SIG-M5 treated with dmso at 0.1 percent for 504 hours (cell line): ENCODE measurements around the gene PPM1D.
"Not testable (repeated sequence)": the region's sequence is repeated elsewhere in the genome, so short reads cannot be mapped to it uniquely, and the experiment has no call there.

Experiments
- DNase-seq: peaks from one replicate; lab custom pipeline; 2025; ENCODE audit not compliant: unreplicated experiment; lab: John Stamatoyannopoulos, UW

Gene PPM1D

DNA sequence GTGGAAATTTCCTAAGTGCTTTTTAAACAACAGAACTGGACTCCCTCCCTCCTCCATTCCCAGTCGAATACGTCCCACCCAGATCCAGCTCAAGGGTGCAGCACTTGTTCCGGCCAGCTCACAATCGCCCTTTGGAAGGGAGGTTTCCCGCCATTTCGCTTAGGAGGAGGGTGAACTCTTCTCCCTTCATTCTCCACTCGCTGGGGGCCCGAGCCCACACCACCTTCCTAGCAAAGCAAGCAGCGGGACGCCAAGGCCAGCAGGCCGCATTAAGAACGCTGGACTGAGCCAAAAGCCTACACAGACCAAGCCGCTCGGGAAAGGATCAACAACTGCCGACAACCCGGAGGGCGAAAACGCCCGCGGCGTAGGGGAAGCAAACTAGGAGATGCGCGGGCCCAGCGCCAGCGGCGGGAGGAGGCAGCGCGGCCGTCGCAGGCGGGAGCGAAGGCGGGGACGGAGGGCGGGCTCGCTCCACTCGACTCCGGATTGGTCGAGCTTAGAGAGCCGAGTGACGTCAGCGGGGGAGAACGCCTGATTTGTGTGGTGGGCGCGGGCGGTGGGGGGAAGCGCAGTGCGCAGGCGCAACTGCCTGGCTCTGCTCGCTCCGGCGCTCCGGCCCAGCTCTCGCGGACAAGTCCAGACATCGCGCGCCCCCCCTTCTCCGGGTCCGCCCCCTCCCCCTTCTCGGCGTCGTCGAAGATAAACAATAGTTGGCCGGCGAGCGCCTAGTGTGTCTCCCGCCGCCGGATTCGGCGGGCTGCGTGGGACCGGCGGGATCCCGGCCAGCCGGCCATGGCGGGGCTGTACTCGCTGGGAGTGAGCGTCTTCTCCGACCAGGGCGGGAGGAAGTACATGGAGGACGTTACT, at the start of gene PPM1D:
PPM1D (plus strand) TSS at position 574 of the 870 bp plus-strand sequence; CDS start at position 796, 222 bp downstream.
- DNase-seq = peak; percentile 100

DNA sequence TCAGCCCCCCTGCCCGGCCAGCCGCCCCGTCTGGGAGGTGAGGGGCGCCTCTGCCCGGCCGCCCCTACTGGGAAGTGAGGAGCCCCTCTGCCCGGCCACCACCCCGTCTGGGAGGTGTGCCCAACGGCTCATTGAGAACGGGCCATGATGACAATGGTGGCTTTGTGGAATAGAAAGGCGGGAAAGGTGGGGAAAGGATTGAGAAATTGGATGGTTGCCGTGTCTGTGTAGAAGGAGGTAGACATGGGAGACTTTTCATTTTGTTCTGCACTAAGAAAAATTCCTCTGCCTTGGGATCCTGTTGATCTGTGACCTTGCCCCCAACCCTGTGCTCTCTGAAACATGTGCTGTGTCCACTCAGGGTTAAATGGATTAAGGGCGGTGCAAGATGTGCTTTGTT, 47.7 kb upstream of the PPM1D start:
- DNase-seq = not testable (repeated sequence)

DNA sequence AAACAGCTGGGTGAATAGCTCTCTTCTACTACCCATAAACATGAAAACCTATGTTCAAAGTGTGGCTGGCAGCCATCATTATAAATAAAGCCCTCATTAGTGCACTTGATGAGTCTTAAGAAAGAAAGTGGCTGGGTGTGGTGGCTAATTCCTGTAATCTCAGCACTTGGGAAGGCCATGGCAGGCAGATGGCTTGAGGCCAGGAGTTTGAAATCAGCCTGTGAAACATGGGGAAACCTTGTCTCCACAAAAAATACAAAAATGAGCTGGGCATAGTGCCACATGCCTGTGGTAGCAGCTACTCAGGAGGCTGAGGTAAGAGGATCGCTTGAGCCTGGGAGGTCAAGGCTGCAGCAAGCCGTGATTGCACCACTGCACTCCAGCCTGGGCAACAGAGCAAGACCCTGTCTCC, 45.6 kb upstream of the PPM1D start:
- DNase-seq = no peak

DNA sequence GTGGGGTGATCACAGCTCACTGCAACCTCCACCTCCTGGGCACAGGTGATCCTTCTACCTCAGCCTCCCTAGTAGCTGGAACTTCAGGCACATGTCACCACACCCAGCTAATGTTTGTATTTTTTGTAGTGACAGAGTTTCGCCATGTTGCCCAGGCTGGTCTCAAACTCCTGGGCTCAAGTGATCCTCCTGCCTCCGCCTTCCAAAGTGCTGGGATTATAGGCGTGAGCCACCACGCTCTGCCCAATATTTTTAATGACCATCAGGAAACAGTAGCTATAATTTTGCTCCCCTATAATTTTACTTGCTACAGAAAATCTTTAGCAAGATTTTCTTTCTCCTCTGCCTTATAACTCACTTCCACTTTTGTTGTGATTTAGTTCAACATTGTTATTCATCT, 44.2 kb upstream of the PPM1D start:
- DNase-seq = no peak

DNA sequence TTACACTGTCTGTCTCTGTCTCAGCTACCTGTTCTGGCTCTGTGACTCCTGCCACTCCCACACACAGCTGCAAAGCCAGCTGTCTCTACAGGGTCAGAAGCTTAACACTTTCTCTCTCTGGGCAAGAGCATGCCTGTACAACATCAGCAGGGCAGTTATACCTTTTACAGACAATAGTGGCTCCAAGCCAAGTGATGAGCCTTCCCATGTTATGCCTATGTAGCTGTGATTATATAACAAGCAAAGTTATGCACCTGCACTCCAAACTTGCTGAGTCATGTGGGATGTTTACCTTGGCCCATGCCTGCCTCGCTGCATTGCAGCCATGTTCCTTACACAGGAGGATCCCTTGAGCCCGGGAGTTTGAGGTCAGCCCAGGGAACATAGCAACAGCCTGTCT, 42.2 kb upstream of the PPM1D start:
- DNase-seq = no peak

DNA sequence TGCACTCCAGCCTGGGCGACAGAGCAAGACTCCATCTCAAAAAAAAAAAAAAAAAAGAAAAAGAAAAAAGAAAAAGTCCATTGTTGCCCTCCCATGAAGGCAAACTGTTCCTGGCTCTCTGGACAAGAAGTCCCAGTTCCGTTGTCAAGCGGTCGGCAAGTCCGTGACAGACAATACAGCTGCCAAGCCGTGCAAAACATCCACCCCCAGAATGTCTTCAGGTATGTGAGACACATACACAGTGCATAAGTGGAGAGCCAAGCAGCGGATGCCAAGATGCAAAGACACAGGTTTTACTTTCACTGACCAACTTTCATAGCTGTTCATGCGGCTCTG, 40.4 kb upstream of the PPM1D start:
- DNase-seq = no peak

DNA sequence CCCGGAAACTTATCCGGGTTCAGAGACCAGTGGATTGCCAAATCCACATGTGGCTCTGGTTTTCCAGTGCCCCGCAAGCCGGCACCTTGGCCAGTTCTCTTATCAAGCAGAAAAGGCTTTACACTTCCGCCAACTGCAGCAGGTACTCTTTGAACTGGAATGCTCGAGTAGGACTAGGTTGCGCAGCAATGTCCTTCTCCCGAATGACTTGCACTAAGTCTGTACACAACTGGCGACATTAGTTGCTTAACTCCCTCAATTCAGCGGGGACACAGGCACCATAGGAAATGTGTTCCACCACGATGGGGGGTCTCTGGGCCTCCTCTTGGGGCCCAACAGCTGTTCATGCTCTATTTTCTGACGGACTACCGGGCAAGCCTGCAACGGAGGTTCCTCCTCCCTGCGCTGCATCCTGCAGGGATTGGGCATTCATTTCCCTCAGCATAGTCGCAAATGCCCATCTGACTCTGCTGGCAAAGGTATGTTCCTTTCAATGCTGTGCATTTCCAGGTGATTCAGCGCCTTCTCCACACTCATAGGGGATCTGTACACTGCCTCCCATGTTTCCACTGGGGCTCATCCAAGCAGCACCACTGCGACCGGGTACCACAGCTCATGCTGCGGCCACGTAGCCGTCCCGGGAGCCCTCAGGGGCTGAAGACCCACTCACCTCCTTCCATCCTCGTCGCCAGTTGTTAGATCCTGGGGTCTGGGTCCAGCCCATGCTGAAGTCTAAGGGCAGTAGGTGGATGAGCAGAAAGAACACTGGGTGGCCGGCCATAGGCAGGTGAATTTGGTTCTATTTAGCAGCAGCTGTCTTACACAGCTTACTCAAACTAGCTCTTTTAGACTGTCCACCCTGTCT, 39.8 kb upstream of the PPM1D start:
- no peak for DNase-seq

DNA sequence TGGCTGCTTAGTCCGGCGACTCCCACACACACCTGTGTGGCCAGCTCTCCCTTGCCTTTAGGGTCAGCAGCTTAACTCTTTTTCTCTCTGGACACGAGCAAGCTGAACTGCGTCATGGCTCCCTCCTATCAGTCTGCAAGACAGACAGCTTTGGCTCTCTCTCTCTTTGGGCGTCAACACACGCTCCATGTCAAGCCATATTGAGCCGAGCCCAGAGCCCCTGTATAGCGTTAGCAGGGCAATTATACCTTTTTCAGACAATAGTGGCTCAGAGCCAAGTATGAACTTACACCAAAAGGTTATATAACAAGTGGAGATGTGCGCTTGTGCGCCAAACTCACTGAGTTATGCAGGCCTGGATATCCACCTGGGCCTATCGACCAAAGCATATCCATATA, 39.1 kb upstream of the PPM1D start:
- no peak for DNase-seq

DNA sequence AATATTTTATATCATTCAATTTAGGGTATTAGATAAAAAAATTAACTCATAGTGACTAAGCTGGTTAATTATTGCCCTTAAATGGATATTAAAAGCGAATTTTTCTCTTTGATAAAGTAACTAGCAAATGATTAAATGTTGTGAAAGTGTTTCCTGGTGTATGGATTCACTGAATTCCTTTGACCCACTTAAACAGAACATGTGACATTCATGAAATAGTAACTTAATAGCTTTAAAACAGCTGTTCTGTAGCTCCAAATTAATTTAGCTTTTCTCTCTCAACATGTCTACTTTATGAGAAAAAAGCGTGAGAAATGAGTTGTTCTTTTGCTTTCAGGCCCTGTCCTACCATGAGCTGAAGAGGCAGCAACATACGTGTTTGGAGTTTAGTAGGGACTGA, 37.6 kb upstream of the PPM1D start:
- no peak for DNase-seq

DNA sequence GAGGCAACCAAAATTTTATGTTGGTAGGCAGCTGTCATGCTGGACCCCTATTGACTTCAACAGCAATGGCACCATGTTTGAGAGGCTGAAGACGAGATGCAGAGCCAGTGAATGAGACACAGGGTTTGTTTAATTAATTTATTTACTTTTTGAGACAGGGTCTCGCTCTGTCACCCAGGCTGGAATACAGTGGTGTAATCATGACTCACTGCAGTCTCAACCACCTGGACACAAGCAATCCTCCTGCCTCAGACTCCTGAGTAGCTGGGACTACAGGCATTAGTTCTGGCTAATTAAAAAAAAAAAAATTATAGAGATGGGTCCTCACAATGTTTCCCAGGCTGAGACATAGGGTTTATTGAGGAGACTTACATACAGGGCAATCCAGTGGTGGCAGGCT, 36.2 kb upstream of the PPM1D start:
- no peak for DNase-seq

DNA sequence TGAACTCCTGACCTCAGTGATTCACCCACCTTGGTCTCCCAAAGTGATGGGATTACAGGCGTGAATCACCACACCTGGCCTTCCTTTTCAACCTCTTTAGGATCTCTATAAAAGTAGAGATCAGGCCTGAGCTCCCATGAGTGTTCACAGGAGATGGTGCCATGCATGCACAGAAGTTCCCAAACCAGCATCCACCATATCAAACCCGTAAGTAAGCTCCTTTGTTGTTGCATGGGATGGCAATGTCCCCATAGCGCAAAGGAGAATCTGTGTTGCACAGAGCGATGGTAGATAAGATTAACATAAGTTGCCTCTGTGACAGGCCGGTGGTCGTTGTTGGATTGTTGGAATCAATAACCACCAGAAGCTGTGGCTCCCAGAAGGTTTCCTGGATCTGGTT, 34.8 kb upstream of the PPM1D start:
- no peak for DNase-seq

DNA sequence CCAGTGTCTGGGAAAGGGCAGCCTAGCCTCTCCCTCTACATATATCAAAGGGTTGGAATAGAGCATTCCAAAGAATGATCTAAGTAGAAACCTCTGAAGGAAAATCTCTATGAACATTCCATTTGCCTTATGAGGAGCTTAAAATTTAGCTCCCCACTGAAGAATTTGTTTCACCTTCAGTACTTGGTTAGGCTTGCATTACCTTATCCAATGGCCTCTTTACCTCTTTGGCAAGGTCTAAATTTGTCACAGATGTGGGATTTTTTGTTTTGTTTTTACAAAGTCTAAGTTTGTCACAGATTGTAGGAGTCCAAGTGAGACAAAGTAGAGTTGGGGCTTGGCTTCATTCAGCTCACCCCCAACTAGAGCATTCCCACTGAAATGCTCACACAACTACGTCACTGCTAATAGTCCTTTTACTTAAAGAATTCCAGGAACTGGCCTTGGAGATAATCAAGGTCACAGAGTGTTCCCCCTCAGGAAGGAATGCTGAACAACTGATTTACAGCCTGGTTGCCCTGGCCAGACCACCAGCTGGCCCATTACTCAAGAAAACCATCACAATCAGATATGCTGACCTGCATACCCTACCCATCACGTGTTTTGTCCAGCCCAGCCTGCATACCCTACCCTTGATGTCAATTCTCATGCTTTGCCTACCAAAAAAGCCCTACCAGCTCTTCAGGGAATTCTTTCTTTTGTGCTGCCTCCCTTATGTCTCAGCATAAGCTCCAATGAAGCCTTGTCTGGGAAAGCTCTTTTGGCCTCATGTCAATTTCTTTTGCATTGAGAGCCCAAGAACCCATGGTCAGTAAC, 26.5 kb upstream of the PPM1D start:
- DNase-seq = no peak

DNA sequence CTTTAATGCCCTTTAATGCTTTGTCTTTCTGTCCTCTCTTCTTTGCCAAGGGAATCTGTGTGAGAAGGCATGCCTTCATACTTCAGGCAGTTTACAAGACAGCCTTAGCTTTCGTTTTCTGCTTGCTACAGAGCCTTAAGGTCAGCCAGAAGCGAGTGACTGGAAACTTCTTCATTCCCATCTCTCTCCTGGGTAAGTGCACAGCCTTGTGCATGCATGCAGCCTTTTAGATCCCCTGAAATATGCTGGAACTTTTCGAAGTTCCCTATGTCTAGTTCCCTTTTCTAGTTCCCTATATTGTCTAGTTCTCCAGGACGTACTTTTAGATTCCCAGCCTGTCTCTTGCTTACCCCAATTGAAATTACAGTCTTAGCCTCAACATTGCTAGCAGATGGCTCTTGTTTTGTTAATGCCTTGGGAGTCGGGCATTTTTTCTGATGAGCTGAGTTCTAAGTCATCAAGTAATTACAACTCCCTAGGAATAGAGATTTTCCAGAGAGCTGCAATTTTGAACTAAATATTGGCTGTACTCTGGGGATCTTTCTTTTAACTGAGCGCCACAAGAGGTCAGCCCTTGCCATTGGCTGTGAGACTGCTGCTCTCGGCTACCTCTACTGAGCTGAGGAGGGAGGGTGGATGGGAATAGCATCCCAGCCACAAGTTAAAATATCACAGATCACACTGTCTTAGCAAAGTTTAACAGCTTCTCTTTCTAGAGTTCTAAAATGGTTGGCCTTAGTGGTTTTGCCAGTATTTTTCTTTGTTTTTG, 22.7 kb upstream of the PPM1D start:
- DNase-seq = peak; percentile 75

DNA sequence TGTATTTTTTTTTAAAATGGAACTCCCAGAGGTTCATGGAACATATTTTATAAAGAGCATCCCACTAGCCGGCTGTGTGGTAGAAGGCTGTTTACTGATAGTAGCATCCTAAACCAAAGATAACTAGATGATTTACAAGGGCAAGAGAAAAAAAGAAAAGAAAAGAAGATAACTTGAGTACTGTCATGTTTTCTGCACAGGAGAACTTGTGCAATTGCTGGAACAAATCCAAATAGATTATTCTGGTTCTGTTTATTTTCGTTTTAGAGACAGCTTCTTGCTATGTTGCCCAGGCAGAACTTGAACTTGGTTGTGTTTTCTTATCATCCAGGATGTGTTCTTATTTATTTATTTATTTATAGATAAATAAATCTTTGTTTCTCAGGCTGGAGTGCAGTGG, 20.9 kb upstream of the PPM1D start:
- DNase-seq = no peak

DNA sequence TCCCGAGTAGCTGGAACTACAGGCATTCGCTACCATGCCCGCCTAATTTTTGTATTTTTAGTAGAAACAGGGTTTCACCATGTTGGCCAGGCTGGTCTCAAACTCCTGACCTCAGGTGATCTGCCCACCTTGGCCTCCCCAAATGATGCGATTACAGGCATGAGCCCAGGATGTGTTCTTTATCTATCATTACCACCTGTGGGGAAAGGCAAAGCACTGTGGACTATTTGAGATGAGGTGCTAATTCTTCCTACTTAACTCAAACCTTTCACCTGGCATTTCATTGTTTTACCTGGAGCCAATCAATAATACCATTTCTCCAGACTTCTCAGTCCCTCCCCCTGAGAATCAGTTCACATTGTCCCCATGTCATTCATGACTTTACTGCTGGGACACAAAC, 20.4 kb upstream of the PPM1D start:
- DNase-seq = no peak

DNA sequence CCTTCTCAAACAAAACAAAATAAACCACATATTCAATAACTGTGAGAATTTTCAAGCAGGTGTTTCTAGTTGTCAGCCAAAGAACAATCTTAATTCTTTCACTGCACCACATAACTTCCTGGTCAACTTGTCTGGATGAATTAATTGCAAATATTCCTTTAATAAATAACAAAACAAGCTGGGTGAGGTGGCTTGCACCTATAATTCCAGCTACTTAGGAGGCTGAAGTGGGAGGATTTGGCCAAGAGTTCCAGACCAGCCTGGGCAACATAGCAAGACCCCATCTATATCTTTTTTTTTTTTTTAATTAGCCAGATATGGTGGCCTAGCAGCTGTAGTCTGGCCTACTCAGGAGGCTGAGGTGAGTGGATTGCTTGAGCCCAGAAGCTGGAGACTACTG, 17.0 kb upstream of the PPM1D start:
- no peak for DNase-seq

DNA sequence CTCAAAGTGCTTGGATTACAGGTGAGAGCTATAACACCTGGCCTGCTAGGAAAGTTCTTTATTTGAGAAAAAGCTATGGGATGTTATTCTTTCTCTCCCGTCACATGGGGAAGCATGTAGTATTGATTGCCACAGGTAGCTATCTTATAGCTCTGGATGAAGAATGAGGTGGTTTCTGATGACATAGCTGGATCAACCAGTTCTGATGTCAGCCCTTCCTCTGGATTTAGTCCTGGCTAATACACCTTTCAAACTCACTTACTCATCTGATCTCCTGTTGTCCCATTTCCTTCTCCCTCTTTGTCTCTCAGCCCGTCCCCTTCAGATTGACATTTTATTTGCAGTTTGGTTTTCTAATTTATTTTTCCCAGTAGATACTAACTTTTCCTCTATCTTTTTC, 14.1 kb upstream of the PPM1D start:
- no peak for DNase-seq

DNA sequence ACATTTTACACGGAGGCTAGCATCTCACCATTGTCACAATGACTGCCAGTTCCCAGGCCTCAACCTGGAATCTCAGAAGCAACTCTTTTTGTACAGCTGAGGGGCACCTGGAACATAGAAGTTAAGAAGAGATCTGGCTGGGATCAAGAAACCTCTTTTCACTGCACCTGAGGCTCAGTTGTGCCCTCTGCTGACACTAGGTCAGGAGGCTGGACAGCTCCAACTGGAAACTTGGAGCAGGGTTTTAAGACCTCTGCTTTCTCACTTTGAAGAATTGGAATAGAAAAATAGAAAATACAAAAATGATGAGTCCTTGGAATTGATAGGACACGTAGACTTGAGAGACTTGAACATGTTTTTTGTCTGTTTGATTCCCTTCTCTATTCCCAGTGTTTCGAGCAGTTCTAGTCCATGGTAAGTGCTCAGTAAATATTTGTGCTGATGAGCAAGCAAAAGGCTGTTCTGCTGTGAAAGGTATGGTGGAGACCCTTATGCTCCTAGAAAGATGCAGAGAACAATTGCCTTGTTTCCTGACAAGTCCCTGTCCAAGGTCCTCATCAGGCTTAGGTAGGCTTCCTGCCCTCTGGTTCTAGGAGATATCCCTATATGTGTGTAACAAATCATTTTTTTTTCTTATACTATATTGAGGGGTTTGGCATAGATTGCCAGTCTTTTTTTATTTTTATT, 13.6 kb upstream of the PPM1D start:
- DNase-seq = peak; percentile 78

DNA sequence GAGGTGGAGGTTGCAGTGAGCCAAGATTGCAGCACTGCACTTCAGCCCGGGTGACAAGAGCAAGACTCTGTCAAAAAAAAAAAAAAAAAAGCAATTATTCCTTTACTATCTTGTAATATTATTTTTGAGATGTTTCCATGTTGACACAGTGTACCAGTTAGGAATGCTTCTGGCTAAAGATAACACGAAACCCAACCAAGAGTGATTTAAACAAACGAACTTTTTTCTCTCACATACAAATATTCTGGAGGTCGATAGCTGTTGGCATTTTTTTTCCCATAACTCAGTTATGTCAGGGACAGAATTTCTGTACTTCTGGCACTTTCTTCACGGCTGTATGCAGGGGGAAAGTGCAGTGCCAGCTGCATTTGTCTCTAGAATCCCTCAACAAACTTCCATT, 9.9 kb upstream of the PPM1D start:
- no peak for DNase-seq

DNA sequence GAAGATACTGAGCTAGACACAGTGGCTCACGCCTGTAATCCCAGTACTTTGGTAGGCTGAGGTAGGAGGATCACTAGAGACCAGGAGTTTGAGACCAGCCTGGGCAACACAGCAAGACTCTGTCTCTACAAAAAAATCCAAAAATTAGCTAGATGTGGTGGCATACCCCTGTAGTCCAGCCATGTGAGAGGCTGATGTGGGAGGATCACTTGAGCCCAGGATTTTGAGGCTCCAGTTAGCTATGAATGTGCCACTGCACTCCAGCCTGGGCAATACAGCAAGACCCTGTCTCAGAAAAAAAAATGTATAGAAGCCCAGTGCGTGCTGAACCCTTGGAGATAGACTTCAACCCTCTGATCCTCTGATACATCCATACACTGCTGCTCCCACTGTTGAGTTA, 7.2 kb upstream of the PPM1D start:
- DNase-seq = no peak
